K562 (cell line): ENCODE results near the gene ADCY6.

Experiments used
- CBX2 ChIP-seq: fragments of 200-600 bp; sonication (generic); IDR thresholded peaks from one replicate; pipeline ENCODE4 v1.6.1; 2012; ENCODE audit warnings: mild to moderate bottlenecking, low read length, inconsistent platforms; ENCODE audit not compliant: insufficient read depth, poor library complexity, severe bottlenecking
- ELF4 ChIP-seq: fragments of 450-650 bp; formaldehyde crosslinking; IDR thresholded peaks from 2 replicates; pipeline ENCODE4 v1.4.0; 2022; ENCODE audit warnings: missing genetic modification characterization
- FOXM1 ChIP-seq, 2 experiments: fragments of 450-650 bp in 1 of 2; sonication (generic) in 1 of 2; formaldehyde crosslinking in 1 of 2; IDR thresholded peaks; 2 replicates each; pipeline versions ENCODE4 v1.6.1 to v1.9.0; 2017 to 2022; ENCODE audit warnings: low read depth in 2 of 2, mild to moderate bottlenecking in 2 of 2, missing genetic modification reagents in 1 of 2, moderate library complexity in 1 of 2
- HMG20B ChIP-seq: fragments of 250-450 bp; sonication (Bioruptor Pico); IDR thresholded peaks from 2 replicates; pipeline ENCODE4 v1.5.0; 2021; ENCODE audit warnings: mild to moderate bottlenecking
- PTTG1 ChIP-seq: fragments of 450-650 bp; IDR thresholded peaks from 2 replicates; pipeline ENCODE4 v1.6.1; 2016; ENCODE audit warnings: low read depth, mild to moderate bottlenecking, missing genetic modification characterization, missing compliant biosample characterization
- SMC3 ChIP-seq: conservative IDR thresholded peaks from 2 replicates; pipeline ENCODE4 v1.6.1; 2011; ENCODE audit warnings: low read depth, low read length, improper control_type of control experiment; ENCODE audit not compliant: insufficient read depth
- TEAD1 ChIP-seq, 2 experiments: fragments of 450-650 bp in 1 of 2; sonication (generic) in 1 of 2; formaldehyde crosslinking; IDR thresholded peaks; 2 replicates each; pipeline versions ENCODE4 v1.4.0 to v1.8.0; 2020 to 2022; ENCODE audit warnings: mild to moderate bottlenecking in 2 of 2, missing genetic modification reagents in 1 of 2

GRCh38 chr12:48828293-48828692 lies 39.4 kb upstream of the ADCY6 start:
- no peak for TF ChIP-seq CBX2
- TF ChIP-seq HMG20B (CRISPR knock-in tag) = no peak
- TF ChIP-seq FOXM1 (IDR thresholded peaks at IDR 0.05; ENCODE audit: low read depth) = no peak
- TF ChIP-seq FOXM1 (CRISPR knock-in tag; IDR thresholded peaks at IDR 0.05; ENCODE audit: low read depth) = no peak
- TF ChIP-seq PTTG1 = no peak
- no peak for TF ChIP-seq ELF4 (CRISPR knock-in tag)
- no peak for TF ChIP-seq TEAD1 (CRISPR knock-in tag; IDR thresholded peaks at IDR 0.05)
- no peak for TF ChIP-seq SMC3
